Ovary (tissue), 3 donors: ENCODE data around the gene ME3.

ENCODE experiments used
- POLR2A ChIP-seq: fragments of 450-650 bp; IDR thresholded peaks from one replicate; pipeline ENCODE4 v1.6.1; 2017; ENCODE audit warnings: antibody characterized with exemption, mild to moderate bottlenecking, moderate library complexity
- TF ChIP-seq, protein P1 (sequence below), 3 donors: fragments of 450-650 bp in 2 of 3; fragments of 200-600 bp in 1 of 3; IDR thresholded peaks; one replicate each; pipeline versions ENCODE4 v1.5.1 to v1.8.0; 2016 to 2022; ENCODE audit warnings: antibody characterized with exemption in 3 of 3, mild to moderate bottlenecking in 1 of 3
- donor health status: DM: no; HTN: no; CAD: no.

DNA sequence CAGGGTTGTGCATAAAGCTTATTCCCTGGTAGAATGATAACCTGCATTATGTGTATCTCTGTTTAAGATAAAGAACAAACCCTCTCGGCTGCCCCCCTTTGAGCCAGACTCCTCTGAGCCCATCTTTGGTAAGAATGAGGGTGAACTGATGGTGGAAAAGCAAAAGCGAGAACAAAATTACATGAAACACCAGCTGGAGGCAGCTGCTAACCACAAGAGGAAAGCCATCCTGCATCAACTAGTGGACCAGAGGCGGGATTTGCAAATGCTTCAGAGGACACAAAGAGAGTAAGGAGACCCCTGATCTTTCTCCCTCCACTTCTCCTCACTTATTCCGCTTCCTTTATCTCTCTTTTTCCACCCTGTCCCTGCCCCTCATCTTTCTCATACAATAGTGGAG, 257.4 kb downstream of the ME3 start:
- no peak for TF ChIP-seq POLR2A
- TF ChIP-seq, protein P1, sequence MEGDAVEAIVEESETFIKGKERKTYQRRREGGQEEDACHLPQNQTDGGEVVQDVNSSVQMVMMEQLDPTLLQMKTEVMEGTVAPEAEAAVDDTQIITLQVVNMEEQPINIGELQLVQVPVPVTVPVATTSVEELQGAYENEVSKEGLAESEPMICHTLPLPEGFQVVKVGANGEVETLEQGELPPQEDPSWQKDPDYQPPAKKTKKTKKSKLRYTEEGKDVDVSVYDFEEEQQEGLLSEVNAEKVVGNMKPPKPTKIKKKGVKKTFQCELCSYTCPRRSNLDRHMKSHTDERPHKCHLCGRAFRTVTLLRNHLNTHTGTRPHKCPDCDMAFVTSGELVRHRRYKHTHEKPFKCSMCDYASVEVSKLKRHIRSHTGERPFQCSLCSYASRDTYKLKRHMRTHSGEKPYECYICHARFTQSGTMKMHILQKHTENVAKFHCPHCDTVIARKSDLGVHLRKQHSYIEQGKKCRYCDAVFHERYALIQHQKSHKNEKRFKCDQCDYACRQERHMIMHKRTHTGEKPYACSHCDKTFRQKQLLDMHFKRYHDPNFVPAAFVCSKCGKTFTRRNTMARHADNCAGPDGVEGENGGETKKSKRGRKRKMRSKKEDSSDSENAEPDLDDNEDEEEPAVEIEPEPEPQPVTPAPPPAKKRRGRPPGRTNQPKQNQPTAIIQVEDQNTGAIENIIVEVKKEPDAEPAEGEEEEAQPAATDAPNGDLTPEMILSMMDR (IDR thresholded peaks at IDR 0.05): no peak
